GM12801 (cell line): ENCODE results near the gene RCOR1.

Source experiments
- TF ChIP-seq, protein P1 (sequence below): IDR thresholded peaks from one replicate; pipeline ENCODE4 v1.5.1; 2011; ENCODE audit warnings: control low read depth; ENCODE audit not compliant: insufficient read length; ENCODE audit errors: extremely low read depth

The RCOR1 gene

GRCh38 chr14:102554821-102555819 is 37.3 kb upstream of the RCOR1 start:
- TF ChIP-seq, protein P1, sequence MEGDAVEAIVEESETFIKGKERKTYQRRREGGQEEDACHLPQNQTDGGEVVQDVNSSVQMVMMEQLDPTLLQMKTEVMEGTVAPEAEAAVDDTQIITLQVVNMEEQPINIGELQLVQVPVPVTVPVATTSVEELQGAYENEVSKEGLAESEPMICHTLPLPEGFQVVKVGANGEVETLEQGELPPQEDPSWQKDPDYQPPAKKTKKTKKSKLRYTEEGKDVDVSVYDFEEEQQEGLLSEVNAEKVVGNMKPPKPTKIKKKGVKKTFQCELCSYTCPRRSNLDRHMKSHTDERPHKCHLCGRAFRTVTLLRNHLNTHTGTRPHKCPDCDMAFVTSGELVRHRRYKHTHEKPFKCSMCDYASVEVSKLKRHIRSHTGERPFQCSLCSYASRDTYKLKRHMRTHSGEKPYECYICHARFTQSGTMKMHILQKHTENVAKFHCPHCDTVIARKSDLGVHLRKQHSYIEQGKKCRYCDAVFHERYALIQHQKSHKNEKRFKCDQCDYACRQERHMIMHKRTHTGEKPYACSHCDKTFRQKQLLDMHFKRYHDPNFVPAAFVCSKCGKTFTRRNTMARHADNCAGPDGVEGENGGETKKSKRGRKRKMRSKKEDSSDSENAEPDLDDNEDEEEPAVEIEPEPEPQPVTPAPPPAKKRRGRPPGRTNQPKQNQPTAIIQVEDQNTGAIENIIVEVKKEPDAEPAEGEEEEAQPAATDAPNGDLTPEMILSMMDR, result no peak

- TF ChIP-seq, protein P1, result no peak
Observed at GRCh38 chr14:102556098-102556677, 36.3 kb upstream of the RCOR1 start.

DNA sequence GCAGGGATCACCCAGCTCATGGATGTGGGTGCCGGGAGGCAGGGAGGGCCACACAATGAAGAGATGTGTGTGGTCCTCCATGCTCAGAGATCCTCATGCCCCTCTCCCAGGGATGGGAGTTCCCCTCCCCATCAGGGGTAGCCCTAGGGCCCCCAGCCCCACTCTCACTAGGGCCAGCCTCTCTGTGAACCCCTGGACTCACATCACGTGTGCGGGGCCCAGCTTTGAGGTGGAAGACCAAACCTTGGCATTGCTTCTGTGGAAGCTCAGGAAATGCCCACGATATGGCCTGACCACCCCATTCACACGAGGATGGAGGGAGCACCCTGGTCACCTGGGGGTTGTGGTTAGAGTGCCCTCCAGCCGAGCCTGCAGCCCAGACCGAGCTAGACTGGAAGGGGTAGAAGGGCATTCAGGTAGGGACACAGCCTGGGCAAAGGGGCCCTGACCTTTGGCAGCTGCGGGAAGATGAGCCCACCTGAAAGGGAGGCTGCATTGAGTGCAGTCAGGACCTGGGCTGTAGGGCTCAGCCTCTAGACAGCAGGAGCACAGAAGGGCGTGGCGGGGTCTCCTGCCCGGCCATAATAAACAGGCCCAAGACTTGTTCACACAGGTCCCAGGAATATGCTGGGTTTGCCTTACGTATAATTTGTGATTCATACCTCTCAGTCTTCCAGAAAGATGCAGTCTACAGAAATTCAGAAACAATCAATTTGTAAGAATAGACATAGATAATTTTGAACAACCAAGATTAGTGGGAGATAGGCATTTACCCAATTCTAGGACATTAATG is 34.8 kb upstream of the RCOR1 start:
- TF ChIP-seq, protein P1, result no peak

- TF ChIP-seq, protein P1, result no peak
Observed at GRCh38 chr14:102558556-102558955, 33.9 kb upstream of the RCOR1 start.

- TF ChIP-seq, protein P1, result no peak
Observed at GRCh38 chr14:102560458-102561261, 31.8 kb upstream of the RCOR1 start.

GRCh38 chr14:102565331-102565887 is 27.0 kb upstream of the RCOR1 start:
- TF ChIP-seq, protein P1, result no peak
